ENCODE data around the gene SPECC1L.
"Not testable (repeated sequence)": the region's sequence is repeated elsewhere in the genome, so short reads cannot be mapped to it uniquely, and the experiment has no call there.

Gene SPECC1L

GRCh38 chr22:24285245-24285644 lies 14.6 kb downstream of the SPECC1L start:
- H3K79me1 ChIP-seq (ENCODE audit: low read length): peaks cover 8% of the 10 kb centered on the region
- no peaks in the 10 kb centered on the region for H3K27me3 ChIP-seq (ENCODE audit: insufficient read depth, low read length)
- no peak overlapping the region for H3K4me3 ChIP-seq (ENCODE audit: low read depth, low read length)
- H3K4ac ChIP-seq (ENCODE audit: low read depth, low read length): peak overlapping the region; percentile 70
- H3K27ac ChIP-seq (ENCODE audit: low read depth, low read length): peak overlapping the region; percentile 45
- H3K9me3 ChIP-seq (ENCODE audit: insufficient read depth, low read depth, low read length): no peaks in the 10 kb centered on the region
- no peak overlapping the region for H4K91ac ChIP-seq (ENCODE audit: low read depth, low read length)
- peaks cover 5 to 19% of the 10 kb centered on the region in 2 experiments for H3K4me1 ChIP-seq (ENCODE audit: control insufficient read depth in 1 of 2, insufficient read depth in 2 of 2, low read length in 2 of 2)
- no peak overlapping the region for H4K12ac ChIP-seq (ENCODE audit: low read depth, low read length)
- H2AFZ ChIP-seq (ENCODE audit: insufficient read depth, low read length, poor library complexity): no peak overlapping the region
- H3K4me2 ChIP-seq (ENCODE audit: low read length): no peak overlapping the region
- H3K79me2 ChIP-seq (ENCODE audit: control insufficient read depth, insufficient read depth, low read length, poor library complexity): peaks cover 7% of the 10 kb centered on the region
- H3K23ac ChIP-seq (ENCODE audit: low read length): no peak overlapping the region
- H4K8ac ChIP-seq (ENCODE audit: low read depth, low read length): no peak overlapping the region
- H3K9ac ChIP-seq (ENCODE audit: low read length): no peak overlapping the region
- H3K18ac ChIP-seq (ENCODE audit: low read length): no peak overlapping the region
- H3K14ac ChIP-seq (ENCODE audit: low read length): no peak overlapping the region
- H2BK12ac ChIP-seq (ENCODE audit: low read length): no peak overlapping the region
- H2AK5ac ChIP-seq (ENCODE audit: low read length): no peak overlapping the region
- peaks cover 0 to 3% of the 10 kb centered on the region in 2 experiments for H3K36me3 ChIP-seq (ENCODE audit: control insufficient read depth in 1 of 2, insufficient read depth in 2 of 2, low read length in 2 of 2)
- DNase-seq: peak in 1 of 2 donors; percentile 12
- H2BK120ac ChIP-seq (ENCODE audit: insufficient read depth, low read length, poor library complexity): no peak overlapping the region
- no peak overlapping the region for H2BK5ac ChIP-seq (ENCODE audit: low read depth, low read length, poor library complexity)
- no CpG with 5 or more reads among the region's 4 CpGs for WGBS (ENCODE audit: extremely low coverage, insufficient coverage, insufficient read length)

DNA sequence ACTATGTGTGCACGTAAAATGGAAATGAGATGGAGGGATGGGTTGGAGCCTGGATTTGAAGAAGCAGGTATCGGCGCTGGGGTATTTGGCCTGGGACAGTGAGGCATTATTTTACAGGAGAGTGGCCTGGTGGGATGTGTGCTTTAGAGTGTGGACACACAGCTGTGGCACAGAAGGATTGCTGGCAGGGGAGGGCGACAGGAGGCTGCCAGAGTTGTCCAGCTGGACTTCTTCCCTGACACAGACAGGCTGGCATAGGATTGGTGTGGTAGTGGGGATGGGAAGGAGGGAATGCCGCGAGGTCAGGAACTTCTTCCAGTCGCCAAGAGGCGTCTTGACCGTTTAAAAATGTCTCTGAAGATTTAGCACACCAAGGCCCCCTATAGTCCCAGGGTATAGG lies 16.6 kb downstream of the SPECC1L start:
- Histone ChIP-seq H3K79me2 (ENCODE audit: control insufficient read depth, insufficient read depth, low read length, poor library complexity) (peaks cover 10% of the 10 kb centered on the region), H3K4me1 (ENCODE audit: control insufficient read depth in 1 of 2, insufficient read depth in 2 of 2, low read length in 2 of 2) (peaks cover 7 to 24% of the 10 kb centered on the region in 2 experiments), H3K79me1 (ENCODE audit: low read length) (peaks cover 10% of the 10 kb centered on the region)
- DNase-seq; H2AK5ac ChIP-seq (ENCODE audit: low read length); H3K9ac ChIP-seq (ENCODE audit: low read length); H3K18ac ChIP-seq (ENCODE audit: low read length); H2BK5ac ChIP-seq (ENCODE audit: low read depth, low read length, poor library complexity); H3K36me3 ChIP-seq (ENCODE audit: control insufficient read depth in 1 of 2, insufficient read depth in 2 of 2, low read length in 2 of 2); H2BK120ac ChIP-seq (ENCODE audit: insufficient read depth, low read length, poor library complexity); H3K14ac ChIP-seq (ENCODE audit: low read length); H4K12ac ChIP-seq (ENCODE audit: low read depth, low read length); H3K23ac ChIP-seq (ENCODE audit: low read length); H3K4me3 ChIP-seq (ENCODE audit: low read depth, low read length); H4K91ac ChIP-seq (ENCODE audit: low read depth, low read length); H3K27ac ChIP-seq (ENCODE audit: low read depth, low read length); H4K8ac ChIP-seq (ENCODE audit: low read depth, low read length); H2AFZ ChIP-seq (ENCODE audit: insufficient read depth, low read length, poor library complexity); H3K9me3 ChIP-seq (ENCODE audit: insufficient read depth, low read depth, low read length); H3K4ac ChIP-seq (ENCODE audit: low read depth, low read length); H3K27me3 ChIP-seq (ENCODE audit: insufficient read depth, low read length); H3K4me2 ChIP-seq (ENCODE audit: low read length); H2BK12ac ChIP-seq (ENCODE audit: low read length): not testable (repeated sequence)
- WGBS (ENCODE audit: extremely low coverage, insufficient coverage, insufficient read length): no CpG with 5 or more reads among the region's 9 CpGs

DNA sequence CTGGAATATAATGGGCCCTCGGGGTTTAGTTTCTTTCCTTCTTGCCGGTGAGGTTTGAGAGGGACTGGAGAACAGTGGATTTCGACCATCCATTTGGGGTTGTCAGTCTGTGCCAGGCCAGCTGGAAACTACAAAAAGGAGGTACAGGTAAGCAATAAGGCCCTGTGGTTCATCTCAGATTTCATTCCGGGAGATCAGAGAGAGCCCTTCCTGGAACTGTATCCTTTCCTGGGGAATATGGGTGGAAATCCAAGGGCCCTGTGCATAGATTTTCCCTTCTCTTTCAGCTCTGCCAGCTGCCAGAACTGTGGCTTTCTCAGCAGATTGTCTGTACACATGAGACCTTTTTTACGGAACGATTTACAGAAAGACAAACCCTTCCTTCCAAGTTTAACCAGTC lies 17.2 kb downstream of the SPECC1L start:
- H3K9me3 ChIP-seq (ENCODE audit: insufficient read depth, low read depth, low read length); H3K14ac ChIP-seq (ENCODE audit: low read length); H3K36me3 ChIP-seq (ENCODE audit: control insufficient read depth in 1 of 2, insufficient read depth in 2 of 2, low read length in 2 of 2); H4K8ac ChIP-seq (ENCODE audit: low read depth, low read length); H2AFZ ChIP-seq (ENCODE audit: insufficient read depth, low read length, poor library complexity); H3K4me2 ChIP-seq (ENCODE audit: low read length); H3K4ac ChIP-seq (ENCODE audit: low read depth, low read length); H2AK5ac ChIP-seq (ENCODE audit: low read length); H3K18ac ChIP-seq (ENCODE audit: low read length); H4K12ac ChIP-seq (ENCODE audit: low read depth, low read length); DNase-seq; H2BK12ac ChIP-seq (ENCODE audit: low read length); H3K9ac ChIP-seq (ENCODE audit: low read length); H3K79me2 ChIP-seq (ENCODE audit: control insufficient read depth, insufficient read depth, low read length, poor library complexity); H3K4me3 ChIP-seq (ENCODE audit: low read depth, low read length); H3K23ac ChIP-seq (ENCODE audit: low read length); H3K27me3 ChIP-seq (ENCODE audit: insufficient read depth, low read length): not testable (repeated sequence)
- Histone ChIP-seq H3K4me1 (ENCODE audit: control insufficient read depth in 1 of 2, insufficient read depth in 2 of 2, low read length in 2 of 2) (peaks cover 7 to 23% of the 10 kb centered on the region in 2 experiments), H2BK5ac (ENCODE audit: low read depth, low read length, poor library complexity) (peak overlapping the region; percentile 64), H2BK120ac (ENCODE audit: insufficient read depth, low read length, poor library complexity) (peak overlapping the region; percentile 17), H3K79me1 (ENCODE audit: low read length) (peaks cover 10% of the 10 kb centered on the region), H3K27ac (ENCODE audit: low read depth, low read length) (peak overlapping the region; percentile 20), H4K91ac (ENCODE audit: low read depth, low read length) (peak overlapping the region; percentile 11)
- no CpG with 5 or more reads among the region's 6 CpGs for WGBS (ENCODE audit: extremely low coverage, insufficient coverage, insufficient read length)

DNA sequence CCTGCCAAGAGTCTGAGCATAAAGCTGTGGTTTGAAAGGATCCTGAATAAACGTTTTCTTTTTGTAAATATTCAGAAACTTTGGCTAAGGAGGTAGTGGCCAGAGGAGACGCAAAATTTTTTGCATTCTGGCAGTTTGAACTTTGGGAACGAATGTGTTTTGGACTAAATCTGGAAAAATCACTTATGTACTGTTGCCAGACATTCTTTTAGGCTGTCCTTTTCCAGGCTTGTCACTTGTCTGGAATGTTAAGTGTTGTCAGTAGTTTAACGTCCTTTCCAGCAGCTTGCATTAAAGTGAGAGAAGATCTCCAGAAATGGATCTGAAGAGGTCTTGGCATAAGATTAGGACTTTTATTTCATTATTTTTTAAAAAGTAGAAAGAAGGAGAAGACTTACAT lies 18.5 kb downstream of the SPECC1L start:
- Histone ChIP-seq H3K4me3 (ENCODE audit: low read depth, low read length) (no peak overlapping the region), H3K4me1 (ENCODE audit: control insufficient read depth in 1 of 2, insufficient read depth in 2 of 2, low read length in 2 of 2) (peaks cover 7 to 23% of the 10 kb centered on the region in 2 experiments), H3K79me2 (ENCODE audit: control insufficient read depth, insufficient read depth, low read length, poor library complexity) (peaks cover 5% of the 10 kb centered on the region), H4K91ac (ENCODE audit: low read depth, low read length) (no peak overlapping the region), H3K4me2 (ENCODE audit: low read length) (peak overlapping the region; percentile 36), H2BK12ac (ENCODE audit: low read length) (no peak overlapping the region), H3K9me3 (ENCODE audit: insufficient read depth, low read depth, low read length) (no peaks in the 10 kb centered on the region), H2AK5ac (ENCODE audit: low read length) (no peak overlapping the region), H3K9ac (ENCODE audit: low read length) (no peak overlapping the region), H2BK120ac (ENCODE audit: insufficient read depth, low read length, poor library complexity) (no peak overlapping the region), H4K8ac (ENCODE audit: low read depth, low read length) (no peak overlapping the region), H3K27me3 (ENCODE audit: insufficient read depth, low read length) (no peaks in the 10 kb centered on the region), H3K14ac (ENCODE audit: low read length) (no peak overlapping the region), H3K79me1 (ENCODE audit: low read length) (peaks cover 10% of the 10 kb centered on the region), H3K23ac (ENCODE audit: low read length) (no peak overlapping the region), H4K12ac (ENCODE audit: low read depth, low read length) (no peak overlapping the region), H3K36me3 (ENCODE audit: control insufficient read depth in 1 of 2, insufficient read depth in 2 of 2, low read length in 2 of 2) (peaks cover 0 to 2% of the 10 kb centered on the region in 2 experiments), H2AFZ (ENCODE audit: insufficient read depth, low read length, poor library complexity) (no peak overlapping the region), H3K27ac (ENCODE audit: low read depth, low read length) (peak overlapping the region; percentile 89), H3K4ac (ENCODE audit: low read depth, low read length) (no peak overlapping the region), H2BK5ac (ENCODE audit: low read depth, low read length, poor library complexity) (no peak overlapping the region), H3K18ac (ENCODE audit: low read length) (no peak overlapping the region)
- peak in 1 of 2 donors; percentile 69 for DNase-seq
- no CpG with 5 or more reads among the region's 4 CpGs for WGBS (ENCODE audit: extremely low coverage, insufficient coverage, insufficient read length)

Data from trophoblast cell (in vitro differentiated cells and primary cell).